GM21619 (cell line): ENCODE data around the gene GPR39.

ENCODE experiments used
- ATAC-seq: cut with Tn5 transposase; IDR thresholded peaks from one replicate; pipeline ENCODE4 v1.9.1; 2021; ENCODE audit not compliant: unreplicated experiment

GPR39 gene

DNA sequence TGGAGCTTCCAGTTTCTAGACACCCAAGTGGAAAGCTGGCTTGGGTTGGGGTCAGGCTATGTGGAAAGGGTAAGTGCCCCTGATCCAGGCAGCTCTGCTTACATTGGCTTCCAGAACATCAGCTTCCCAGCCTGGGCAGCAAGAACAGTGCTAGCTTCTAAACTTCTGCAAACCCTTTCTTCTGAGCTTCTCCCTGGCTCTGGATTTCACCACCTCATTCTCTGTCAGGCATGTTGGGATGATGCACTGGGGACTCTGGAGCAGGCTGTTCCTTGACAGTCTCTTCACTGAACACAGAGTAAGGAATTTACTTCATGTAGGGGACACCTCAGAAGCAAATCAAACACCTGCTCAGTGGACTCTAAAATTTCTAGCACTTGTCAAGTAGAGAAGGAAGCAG is 180.6 kb downstream of the GPR39 start:
- no peak for ATAC-seq

DNA sequence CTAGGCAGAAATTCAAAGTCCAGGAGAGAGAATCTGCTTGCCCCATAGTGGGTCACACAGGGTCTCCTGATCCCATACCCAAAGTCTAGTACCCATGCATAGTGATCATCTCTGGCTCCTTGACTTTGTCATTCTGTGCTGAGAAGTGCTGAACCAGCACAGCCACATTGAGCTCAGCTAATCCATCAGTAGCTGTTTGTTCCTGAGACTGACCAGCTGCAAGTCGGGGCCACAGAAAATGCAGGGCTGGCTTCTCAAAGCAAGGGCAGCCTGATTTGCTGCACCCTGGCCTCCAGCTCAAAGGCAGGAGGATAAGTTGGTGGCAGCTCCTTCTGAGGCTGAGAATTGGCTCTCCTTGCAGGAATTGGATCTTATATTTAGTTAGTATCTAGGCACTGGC is 181.2 kb downstream of the GPR39 start:
- no peak for ATAC-seq

- ATAC-seq, result no peak
Observed at GRCh38 chr2:132598536-132598935, 181.9 kb downstream of the GPR39 start.

DNA sequence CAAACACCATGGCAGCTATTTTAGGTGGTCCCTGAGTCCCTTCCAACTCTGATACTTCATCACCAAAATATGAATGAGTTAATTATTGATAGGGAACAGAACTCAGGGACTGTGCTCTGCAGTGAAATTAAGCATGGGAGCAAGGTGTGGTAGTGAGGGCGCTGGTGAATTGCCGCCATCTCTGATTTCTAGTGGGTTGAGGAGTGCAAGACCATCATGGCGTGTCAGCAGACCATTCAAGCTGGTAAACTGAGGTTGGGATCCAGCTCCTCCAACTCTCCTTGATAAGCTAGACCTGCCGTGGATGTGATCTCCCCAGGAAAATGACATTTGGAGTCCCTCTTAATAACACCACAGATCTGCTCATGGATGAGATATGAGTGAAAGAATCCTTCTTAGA is 183.0 kb downstream of the GPR39 start:
- no peak for ATAC-seq

DNA sequence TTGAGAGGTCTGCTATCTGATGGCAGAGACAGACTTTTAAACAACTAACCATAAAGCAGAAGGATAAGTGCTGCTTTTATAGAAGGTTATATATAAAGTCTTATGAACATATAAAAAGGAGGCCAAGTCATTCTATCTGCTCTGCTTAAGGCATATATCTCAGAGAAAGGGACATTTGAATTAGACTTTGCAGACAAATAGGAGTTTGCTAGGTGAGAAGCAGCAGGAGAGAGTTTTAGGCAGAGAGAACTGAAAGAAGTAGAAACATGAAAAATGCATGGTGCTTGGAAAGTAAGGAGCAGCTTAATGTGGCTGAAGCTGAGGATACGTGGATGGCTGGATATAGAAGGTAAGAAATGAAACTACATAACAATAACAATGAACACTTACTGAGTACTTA is 188.0 kb downstream of the GPR39 start:
- ATAC-seq, result no peak

- no peak for ATAC-seq
Observed at GRCh38 chr2:132605236-132606180, 188.9 kb downstream of the GPR39 start.

DNA sequence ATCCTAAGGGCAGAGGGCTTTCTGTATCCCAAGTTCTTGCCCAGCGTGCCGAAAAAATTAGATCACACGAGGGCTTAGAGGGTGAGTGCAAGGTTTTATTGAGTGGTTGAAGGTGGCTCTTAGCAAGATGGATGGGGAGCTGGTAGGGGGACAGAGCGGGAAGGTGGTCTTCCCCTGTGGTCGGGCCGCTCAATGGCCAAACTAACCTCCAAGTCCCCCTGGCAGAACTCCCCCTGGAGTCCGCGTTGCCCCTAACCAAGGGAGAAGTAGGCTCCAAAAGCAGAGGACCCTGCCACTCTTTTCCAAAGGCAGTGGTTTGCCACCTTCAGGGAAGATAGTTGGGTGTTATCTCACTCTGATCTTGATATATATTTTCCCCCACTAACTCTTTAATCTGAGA is 190.0 kb downstream of the GPR39 start:
- no peak for ATAC-seq

DNA sequence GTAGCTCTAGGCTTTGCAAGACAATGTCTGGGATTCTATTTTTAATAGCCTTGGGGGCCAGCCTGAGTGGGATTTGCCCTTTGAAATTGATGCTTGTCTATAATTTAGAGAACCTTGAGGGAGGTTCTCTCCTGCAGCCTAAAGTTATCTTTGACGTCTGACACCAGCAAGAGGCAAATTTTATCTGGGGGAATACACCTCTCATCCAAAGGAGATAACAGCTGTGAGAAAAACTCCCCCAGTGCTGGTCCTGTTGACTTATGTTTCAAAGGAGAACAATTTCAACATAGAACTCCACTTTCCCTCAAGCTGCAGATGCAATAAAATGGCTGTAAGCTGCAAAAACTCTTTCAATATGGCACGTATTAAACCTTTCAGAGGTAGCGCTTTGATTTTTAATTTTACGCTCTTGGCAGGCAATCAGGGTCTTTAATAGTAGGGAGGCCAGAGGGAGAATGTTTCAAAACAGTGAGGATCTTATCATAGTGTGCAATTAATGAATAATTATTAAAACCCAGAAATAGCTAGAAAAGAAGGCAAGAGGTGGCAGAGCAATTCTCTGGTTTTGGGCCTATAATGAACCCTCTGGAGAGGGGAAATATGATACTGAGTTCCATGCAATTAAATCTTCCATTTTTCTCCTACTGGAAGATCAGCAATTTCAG is 191.0 kb downstream of the GPR39 start:
- ATAC-seq, result no peak

DNA sequence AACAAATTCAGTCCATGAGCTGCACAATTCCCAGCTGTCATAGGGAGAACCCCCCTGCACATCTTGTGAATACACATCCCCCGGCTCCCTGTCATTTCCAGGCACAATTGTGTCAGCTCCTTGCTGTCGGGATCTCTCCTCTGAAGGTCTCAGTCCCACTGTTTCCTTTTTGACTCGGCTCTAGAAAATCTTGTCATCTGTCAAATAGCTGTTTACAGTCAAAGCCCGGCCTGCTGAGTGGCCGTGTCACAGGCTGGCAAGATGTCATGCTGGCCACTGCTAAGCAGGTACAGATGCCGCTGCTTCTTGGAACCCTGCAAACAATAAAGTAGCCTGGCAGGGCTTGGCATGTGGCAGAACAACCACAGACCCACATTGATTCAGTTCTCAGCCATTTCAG is 191.7 kb downstream of the GPR39 start:
- no peak for ATAC-seq

GRCh38 chr2:132609101-132609890 is 192.7 kb downstream of the GPR39 start:
- ATAC-seq, result no peak

GRCh38 chr2:132611719-132612118 is 195.1 kb downstream of the GPR39 start:
- ATAC-seq, result no peak

GRCh38 chr2:132615329-132616085 is 198.9 kb downstream of the GPR39 start:
- no peak for ATAC-seq

DNA sequence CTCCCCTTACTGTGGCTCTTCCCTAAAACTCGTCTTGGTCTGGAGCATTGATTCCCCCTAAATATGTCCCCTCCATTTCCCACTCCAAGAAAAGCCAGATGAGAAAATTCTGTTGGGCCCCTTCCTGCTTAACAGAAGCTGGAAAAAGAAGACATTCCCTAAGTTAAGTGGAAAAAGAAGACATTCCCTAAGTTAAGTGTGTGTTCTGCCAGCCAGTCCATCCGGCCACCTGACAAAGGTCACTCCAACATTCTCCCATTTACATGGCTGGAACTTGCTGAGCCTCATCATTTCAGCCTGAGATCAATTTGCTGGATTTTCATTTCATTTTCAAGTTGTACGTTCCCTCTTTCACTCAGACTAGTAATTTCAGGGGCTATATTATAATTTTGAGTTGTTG is 201.4 kb downstream of the GPR39 start:
- ATAC-seq, result no peak

GRCh38 chr2:132618734-132619133 is 202.1 kb downstream of the GPR39 start:
- ATAC-seq, result no peak

DNA sequence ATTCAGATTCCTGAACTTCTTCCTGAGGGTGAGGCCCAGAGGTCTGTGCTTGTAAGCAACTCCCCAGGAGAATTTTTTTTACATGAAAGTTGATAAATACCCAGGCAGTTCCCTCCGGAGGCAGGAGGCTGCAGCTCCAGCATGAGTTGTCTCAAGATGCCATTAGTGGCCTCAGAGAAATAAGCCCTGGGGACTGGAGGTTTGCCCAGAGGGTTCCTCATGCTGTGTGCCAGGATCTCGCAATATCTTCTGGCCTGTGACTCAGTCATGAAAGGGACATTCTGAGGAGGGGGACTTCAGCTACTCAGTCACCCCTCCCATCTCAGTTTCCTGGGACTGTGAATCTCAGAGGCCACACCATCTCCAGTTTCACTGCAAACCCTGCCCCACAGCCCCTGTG is 203.5 kb downstream of the GPR39 start:
- ATAC-seq, result no peak

DNA sequence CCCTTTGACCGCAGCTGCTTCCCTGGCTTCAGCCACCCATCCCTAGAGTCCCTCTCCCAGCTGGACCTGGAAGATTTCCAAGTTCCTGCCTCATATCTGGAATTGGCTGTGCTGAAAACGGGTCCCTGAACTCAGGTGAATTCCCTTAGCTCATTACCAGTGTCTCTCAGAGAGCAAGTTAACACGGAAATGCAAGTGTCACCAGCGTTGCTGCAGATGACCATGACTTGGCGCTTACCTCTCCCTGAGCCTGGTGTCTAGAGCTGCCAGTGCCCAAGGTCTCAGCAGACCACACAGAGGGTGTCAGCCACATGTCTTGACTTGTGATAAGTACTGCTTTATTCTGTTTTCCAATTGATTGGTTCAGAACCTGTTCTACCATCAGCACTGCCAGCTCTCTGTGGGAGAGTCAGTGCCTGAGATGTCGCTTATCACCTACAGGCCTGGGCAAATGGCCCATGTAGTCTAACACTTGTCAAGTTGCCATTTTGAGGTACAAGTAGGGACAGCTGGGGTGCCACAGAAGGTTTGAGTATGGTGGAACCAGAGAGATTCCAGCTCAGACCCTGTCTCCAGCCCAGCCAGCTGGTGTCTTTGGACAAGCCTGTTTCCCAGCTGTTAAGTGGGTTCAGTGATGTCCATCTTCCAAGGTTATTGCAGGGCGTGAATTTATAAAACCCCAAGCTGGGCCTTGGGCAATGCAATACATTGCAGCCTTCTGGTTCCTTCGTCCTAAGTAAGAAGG is 204.7 kb downstream of the GPR39 start:
- no peak for ATAC-seq

- no peak for ATAC-seq
Observed at GRCh38 chr2:132623096-132623839, 206.7 kb downstream of the GPR39 start.

DNA sequence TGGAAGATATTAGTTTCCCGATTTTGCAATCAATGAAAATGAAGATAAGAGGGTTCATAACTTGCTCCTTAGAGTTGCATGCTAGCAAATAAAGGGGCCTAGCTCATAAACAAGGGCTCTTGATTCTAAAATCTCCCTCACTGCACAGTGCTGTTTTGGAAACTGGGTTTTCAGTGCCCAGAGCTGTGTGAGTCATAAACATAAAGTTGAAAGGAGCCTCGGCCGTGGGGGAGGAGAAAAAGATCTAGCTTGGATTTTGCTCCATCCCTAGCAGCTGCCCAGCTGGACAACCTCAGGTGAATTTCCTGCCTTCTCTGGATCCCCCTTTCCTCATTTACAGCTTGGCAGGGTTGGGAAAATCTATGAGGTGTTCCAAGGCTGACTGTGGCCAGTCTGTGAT is 210.9 kb downstream of the GPR39 start:
- no peak for ATAC-seq

GRCh38 chr2:132632000-132632649 is 215.5 kb downstream of the GPR39 start:
- no peak for ATAC-seq
